Measurements from ENCODE around the gene ZNF382. TPM values are rescaled to one million over a fixed set of nuclear protein-coding genes. Genes with fewer than 3 reads are reported as not detected.

Gene ZNF382
- total RNA-seq, 1 donor from 2014 or later: 110 TPM

Other genes with a start within 250 kb of the ZNF382 start
- 61.1 TPM for gene ZFP14, start 226.1 kb upstream of the ZNF382 start, total RNA-seq
- gene ZFP82, start 186.7 kb upstream of the ZNF382 start, total RNA-seq: 45.5 TPM
- 60.7 TPM for gene ZNF566, start 115.8 kb upstream of the ZNF382 start, total RNA-seq
- 48.4 TPM for gene ZNF260, start 77.0 kb upstream of the ZNF382 start, total RNA-seq
- 57.9 TPM for gene ZNF529, start 32.0 kb upstream of the ZNF382 start, total RNA-seq
- gene ZNF461, start 61.5 kb downstream of the ZNF382 start, total RNA-seq: 45.9 TPM
- gene ZNF567, start 82.3 kb downstream of the ZNF382 start, total RNA-seq: 19.2 TPM
- gene ZNF850, start 167.5 kb downstream of the ZNF382 start, total RNA-seq: 7.5 TPM
- 26.4 TPM for gene ZNF790, start 233.1 kb downstream of the ZNF382 start, total RNA-seq
- 17.8 TPM for gene ZNF345, start 245.6 kb downstream of the ZNF382 start, total RNA-seq